Measurements from ENCODE around the gene IL17RD.

Gene IL17RD

GRCh38 chr3:57164657-57165573 lies at the start of gene IL17RD:
TSS of gene IL17RD (minus strand) at chr3:57165353. CDS start at chr3:57165286, 67 bp downstream.
- peak; percentile 94 for DNase-seq (ENCODE audit: low spot score)

GRCh38 chr3:57206423-57206822 lies 41.3 kb upstream of the IL17RD start:
- no peak for DNase-seq (ENCODE audit: low spot score)

- DNase-seq (ENCODE audit: low spot score), result peak; percentile 40
These were observed 34.7 kb upstream of the IL17RD start, which contains the start of gene HESX1 for GRCh38 chr3:57199895-57200297. TSS of gene HESX1 (minus strand) at chr3:57199978. CDS start at chr3:57199918, 60 bp downstream.

GRCh38 chr3:57194641-57195040 lies 29.5 kb upstream of the IL17RD start:
- no peak for DNase-seq (ENCODE audit: low spot score)

GRCh38 chr3:57192028-57192427 lies 26.9 kb upstream of the IL17RD start:
- DNase-seq (ENCODE audit: low spot score), result no peak

- DNase-seq (ENCODE audit: low spot score), result no peak
These were observed 19.4 kb upstream of the IL17RD start for GRCh38 chr3:57184526-57184925.

GRCh38 chr3:57179580-57180410 lies 14.6 kb upstream of the IL17RD start:
- no peak for DNase-seq (ENCODE audit: low spot score)

- no peak for DNase-seq (ENCODE audit: low spot score)
These were observed 10.9 kb upstream of the IL17RD start for GRCh38 chr3:57176045-57176444.

- DNase-seq (ENCODE audit: low spot score), result no peak
These were observed 8.5 kb upstream of the IL17RD start for GRCh38 chr3:57173687-57174086.

- no peak for DNase-seq (ENCODE audit: low spot score)
These were observed 5.8 kb upstream of the IL17RD start for GRCh38 chr3:57170946-57171345.

GRCh38 chr3:57169872-57170623 lies 4.9 kb upstream of the IL17RD start:
- peak; percentile 88 for DNase-seq (ENCODE audit: low spot score)

- DNase-seq (ENCODE audit: low spot score), result no peak
These were observed 4.0 kb upstream of the IL17RD start for GRCh38 chr3:57169108-57169507.

- no peak for DNase-seq (ENCODE audit: low spot score)
These were observed 3.0 kb upstream of the IL17RD start for GRCh38 chr3:57168151-57168550.

GRCh38 chr3:57166660-57167059 lies 1.5 kb upstream of the IL17RD start:
- no peak for DNase-seq (ENCODE audit: low spot score)

GRCh38 chr3:57165641-57166040 lies 488 bp upstream of the IL17RD start:
- DNase-seq (ENCODE audit: low spot score), result no peak

GRCh38 chr3:57164217-57164656 lies 916 bp downstream of the IL17RD start:
- no peak for DNase-seq (ENCODE audit: low spot score)

GRCh38 chr3:57163751-57164150 lies 1.4 kb downstream of the IL17RD start:
- no peak for DNase-seq (ENCODE audit: low spot score)

GRCh38 chr3:57161915-57162314 lies 3.2 kb downstream of the IL17RD start:
- no peak for DNase-seq (ENCODE audit: low spot score)

- no peak for DNase-seq (ENCODE audit: low spot score)
These were observed 4.2 kb downstream of the IL17RD start for GRCh38 chr3:57160765-57161538.

- no peak for DNase-seq (ENCODE audit: low spot score)
These were observed 4.9 kb downstream of the IL17RD start for GRCh38 chr3:57160076-57160764.

Measured in D341Med (cell line).